ENCODE measurements around the gene SIKE1.

GRCh38 chr1:114729782-114730181, 50.7 kb downstream of the SIKE1 start:
- TF ChIP-seq EZH2 (IDR thresholded peaks at IDR 0.05; ENCODE audit: insufficient read depth, low read length), result no peak
- TF ChIP-seq, protein P1, sequence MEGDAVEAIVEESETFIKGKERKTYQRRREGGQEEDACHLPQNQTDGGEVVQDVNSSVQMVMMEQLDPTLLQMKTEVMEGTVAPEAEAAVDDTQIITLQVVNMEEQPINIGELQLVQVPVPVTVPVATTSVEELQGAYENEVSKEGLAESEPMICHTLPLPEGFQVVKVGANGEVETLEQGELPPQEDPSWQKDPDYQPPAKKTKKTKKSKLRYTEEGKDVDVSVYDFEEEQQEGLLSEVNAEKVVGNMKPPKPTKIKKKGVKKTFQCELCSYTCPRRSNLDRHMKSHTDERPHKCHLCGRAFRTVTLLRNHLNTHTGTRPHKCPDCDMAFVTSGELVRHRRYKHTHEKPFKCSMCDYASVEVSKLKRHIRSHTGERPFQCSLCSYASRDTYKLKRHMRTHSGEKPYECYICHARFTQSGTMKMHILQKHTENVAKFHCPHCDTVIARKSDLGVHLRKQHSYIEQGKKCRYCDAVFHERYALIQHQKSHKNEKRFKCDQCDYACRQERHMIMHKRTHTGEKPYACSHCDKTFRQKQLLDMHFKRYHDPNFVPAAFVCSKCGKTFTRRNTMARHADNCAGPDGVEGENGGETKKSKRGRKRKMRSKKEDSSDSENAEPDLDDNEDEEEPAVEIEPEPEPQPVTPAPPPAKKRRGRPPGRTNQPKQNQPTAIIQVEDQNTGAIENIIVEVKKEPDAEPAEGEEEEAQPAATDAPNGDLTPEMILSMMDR (IDR thresholded peaks at IDR 0.05; ENCODE audit: insufficient read depth, low read depth, low read length), result no peak

Measured in astrocyte (in vitro differentiated cells and primary cell).